HG03108 (cell line): Measurements from ENCODE around the gene LTK.
"Not testable (repeated sequence)": the region's sequence is repeated elsewhere in the genome, so short reads cannot be mapped to it uniquely, and the experiment has no call there.

Experiments
- ATAC-seq: cut with Tn5 transposase; IDR thresholded peaks from one replicate; pipeline ENCODE4 v1.9.1; 2021; ENCODE audit warnings: moderate library complexity; ENCODE audit not compliant: unreplicated experiment

Gene LTK

DNA sequence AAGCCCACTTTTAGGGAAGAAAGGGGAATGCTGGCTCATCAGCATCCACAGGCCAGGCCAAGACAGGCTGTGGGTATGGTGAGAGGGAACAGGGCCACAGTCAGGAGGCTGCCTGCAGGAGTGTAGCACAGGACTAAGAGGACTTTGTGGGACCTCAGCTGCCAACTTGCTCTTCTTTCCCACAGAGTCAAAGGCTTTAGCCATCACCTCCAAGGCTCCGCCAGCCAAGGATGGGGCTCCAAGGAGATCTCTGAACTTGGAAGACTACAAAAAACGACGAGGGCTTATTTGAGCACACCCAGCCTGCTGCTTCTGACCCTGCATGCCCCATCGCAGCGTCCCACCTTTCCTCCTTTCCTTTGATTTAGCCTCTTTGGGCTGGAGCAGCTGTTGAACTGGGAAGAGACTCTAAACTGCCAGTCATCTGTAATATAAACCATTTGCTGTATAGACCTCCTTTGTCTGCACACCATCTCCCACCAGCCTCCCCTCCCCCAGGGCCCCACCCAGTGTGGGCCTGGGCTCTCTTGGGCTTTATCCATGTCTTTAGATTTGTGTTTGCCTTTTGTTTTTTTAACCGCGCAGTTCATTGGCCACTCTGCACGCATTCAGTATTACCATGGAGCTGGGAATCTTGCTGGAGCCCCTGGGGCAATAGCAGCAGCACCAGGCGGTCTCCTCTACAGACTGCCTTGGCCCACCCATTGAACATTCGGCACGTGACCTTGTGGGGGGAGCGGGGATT lies 33.1 kb downstream of the LTK start:
- no peak for ATAC-seq

DNA sequence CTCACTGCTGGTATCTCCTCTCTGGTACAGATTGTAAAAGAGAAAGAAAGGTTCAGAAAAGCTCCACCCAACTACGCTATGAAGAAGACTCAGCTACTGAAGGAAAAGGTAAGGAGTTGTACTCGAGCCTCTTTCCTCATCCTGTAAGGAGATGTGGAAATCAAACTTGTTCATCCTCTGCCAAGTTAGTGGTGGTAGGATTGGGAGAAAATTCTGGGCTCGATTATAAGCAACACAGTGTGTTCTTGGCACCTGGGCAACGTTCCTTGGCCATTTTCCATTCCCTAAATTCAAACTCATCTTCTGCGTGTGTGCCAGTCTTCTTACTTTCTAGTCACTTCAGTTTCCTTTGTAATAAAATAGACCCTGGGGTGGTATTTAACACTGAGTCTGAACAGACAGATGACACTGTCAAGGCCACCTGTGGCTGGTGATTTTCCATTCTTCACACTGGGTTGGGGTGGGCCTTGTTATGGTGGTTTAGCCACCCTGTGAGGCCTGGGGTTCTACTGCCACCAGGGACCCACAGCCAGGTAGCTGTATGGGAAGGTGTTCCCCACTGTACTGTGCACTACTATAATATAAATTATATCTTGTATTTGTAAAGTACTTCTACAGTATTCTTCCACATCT lies 37.1 kb downstream of the LTK start:
- ATAC-seq = no peak

DNA sequence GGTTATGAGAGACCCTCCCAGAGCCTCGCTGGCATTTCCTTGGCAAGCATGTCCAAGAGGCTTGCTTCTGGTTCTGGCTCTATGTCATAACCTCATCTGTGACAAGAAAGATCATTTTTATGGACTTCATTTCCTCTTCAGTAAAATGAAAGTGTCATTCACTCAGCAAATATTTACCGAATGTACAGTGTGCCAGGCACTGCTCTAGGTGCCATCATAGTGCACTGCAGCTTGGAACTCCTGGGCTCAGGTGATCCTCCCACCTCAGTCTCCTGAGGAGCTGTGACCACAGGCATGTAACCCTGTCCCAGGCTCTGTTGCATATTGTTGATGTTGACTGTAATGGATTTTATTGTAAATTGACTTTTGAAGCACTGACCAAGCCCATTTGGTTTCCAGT lies 38.7 kb downstream of the LTK start:
- no peak for ATAC-seq

DNA sequence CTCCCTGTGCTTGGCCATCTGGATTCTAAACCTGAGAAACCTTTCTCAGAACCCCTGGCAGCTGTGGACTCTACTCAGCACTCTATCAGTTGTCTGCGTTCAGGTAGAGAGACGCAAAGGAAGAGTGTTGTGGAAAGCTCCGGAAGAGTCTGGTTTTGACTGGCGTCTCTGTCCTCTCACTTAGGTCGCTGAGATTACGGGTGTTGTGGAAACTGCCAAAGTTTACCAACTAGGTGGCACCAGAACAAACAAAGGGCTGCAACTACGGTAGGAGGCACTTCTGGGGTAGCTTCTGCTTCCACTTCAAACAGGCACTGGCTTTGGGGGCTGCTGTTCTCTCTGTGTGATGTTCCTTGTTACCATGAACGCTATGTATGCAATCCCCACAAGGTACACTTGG lies 39.2 kb downstream of the LTK start:
- ATAC-seq = no peak

DNA sequence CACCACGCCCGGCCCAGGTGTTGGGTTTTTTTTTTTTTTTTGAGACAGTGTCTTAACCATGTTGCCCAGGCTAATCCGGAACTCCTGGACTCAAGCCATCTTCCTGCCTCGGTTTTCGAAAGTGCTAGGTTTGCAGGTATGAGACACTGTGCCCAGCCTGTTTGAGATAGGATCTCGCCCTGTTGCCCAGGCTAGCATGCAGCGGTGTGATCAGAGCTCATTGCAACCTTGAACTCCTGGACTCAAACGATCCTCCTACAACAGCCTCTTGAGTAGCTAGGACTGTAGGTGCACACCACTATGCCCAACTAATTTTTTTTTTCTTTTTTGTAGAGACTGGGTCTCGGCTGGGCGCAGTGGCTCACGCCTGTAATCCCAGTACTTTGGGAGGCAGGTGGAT lies 40.2 kb downstream of the LTK start:
- ATAC-seq = no peak

DNA sequence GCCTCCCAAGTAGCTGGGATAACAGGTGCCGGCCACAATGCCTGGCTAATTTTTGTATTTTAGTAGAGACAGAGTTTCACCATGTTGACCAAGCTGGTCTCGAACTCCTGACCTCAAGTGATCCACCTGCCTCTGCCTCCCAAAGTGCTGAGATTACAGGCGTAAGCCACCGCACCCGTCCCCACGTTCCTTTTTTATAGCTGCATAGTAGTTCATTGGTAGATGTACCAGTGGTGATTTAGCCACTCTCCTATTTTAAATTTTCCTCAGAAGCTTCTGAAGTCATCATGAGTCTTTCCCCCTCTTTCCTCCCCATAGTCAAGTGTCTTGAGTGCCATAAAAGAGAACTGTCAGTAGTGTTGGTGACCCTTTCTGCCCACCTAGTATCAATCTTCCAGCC lies 44.0 kb downstream of the LTK start:
- not testable (repeated sequence) for ATAC-seq

DNA sequence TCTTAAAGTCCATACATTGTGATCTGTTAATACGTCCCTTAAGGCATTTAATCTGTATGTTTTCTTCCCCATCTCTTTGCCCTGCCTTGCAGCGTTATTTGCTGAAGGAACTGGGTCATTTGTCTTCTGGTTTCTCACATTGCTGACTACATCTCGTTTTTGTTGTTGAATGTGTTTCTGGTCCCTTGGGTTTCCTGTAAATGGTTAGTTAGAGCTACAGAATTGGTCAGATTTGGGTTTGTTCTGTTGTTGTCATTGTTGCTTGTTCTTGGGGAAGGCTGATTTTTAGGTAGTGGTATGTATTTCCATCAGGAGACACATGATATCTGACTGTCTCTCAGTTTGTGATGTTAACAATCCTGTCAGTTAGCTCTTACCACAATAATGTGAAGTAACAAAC lies 46.9 kb downstream of the LTK start:
- ATAC-seq = no peak

DNA sequence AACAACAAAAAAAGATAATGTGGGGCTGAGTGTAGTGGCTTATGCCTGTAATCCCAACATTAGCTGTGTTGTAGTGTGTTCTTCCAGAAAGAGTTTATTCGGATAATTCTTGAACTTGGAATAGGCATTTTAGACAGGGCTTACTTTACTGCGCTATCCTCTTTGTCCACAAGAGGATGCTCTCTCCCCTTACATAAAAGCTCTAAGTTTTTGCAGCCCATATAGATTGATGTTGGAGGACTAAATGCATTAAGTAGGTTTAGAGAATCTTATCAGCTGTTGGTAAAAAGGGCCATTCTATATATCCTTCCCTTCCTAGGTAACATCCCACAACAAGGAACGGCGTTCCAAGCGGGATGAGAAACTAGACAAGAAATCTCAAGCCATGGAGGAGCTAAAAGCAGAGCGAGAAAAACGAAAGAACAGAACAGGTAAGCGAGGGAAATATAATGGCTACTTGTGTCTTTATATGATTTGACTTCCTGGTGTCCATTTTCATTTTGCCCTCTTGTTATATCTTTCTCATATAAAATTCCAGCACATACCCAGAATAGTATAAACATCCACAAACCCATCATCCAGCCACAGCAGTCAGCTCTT lies 47.7 kb downstream of the LTK start:
- no peak for ATAC-seq

DNA sequence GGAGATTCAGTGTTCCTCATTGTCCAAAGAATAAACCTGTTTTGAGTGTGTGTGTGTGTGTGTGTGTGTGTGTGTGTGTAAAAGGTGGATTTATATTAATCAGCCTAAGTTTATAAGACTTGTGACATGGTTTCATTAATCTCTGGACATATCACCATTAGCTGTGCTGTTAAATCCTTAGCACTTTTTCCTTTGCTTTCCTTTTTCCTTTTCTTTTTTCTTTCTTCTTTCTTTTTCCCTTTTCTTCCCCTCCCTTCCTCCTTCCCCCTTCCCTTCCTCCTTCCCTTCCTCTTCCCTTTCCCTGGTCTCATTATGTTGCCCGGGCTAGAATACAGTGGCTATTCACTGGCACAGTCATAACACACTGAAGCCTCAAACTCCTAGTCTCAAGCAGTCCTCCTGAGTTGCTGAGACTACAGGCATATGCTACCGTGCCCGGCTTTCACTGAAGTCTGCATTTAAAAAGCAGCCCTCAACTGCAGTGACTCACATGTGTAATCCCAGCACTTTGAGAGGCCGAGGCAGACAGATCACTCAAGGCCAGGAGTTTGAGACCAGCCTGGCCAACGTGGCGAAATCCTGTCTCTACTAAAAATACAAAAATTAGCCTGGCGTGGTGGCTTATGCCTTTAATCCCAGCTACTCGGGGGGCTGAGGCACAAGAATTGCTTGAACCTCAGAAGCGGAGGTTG lies 48.6 kb downstream of the LTK start:
- no peak for ATAC-seq

DNA sequence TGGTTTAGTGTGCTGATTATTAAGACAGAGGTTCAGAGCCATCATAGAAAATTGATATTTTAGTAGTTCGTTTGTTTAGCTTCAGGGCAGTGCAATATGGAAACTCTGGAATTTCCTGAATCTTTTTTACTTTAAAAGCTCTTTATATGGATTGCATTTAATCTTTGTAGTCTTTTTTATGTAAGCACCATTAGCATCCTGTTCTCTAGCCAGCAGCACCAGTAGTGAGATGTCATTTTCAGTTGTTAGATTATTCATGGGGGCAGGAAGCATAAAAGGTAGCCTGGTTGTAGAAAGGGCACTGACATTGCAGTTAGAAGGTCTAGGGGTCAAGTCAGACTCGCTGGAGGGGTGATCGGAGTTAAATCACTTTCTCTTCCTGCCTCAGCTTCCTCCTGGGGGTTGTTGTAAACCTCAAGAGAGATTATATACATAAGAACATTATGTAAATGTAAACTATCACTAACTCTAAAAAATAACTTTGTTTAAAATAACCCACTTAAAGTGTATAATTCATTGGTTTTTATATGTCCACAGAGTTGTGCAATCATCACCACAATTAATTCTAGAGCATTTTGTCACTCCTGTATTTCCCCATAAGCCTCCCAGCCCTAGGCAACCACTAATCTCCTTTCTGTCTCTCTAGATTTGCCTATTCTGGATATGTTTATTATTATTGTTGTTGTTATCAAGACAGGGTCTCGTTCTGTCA lies 51.4 kb downstream of the LTK start:
- ATAC-seq = no peak
